OCI-LY3 (cell line): Measurements from ENCODE around the gene RIN3.
A peak's percentile ranks its signal among the peaks of the same experiment; 100 is the strongest.

Source experiments
- H2AFZ ChIP-seq: fragments of 200-600, 300-600 bp; shearing (Covaris generic); 2 replicates; pipeline ENCODE4 v1.6.0; 2014; ENCODE audit warnings: antibody characterized with exemption, low read depth, low read length
- H3K27ac ChIP-seq: fragments of 200-600, 300-600 bp; sonication (generic); 2 replicates; pipeline ENCODE4 v1.5.1; 2014; ENCODE audit warnings: mild to moderate bottlenecking, low read length, moderate library complexity, mixed read lengths
- H3K27me3 ChIP-seq: fragments of 200-600, 300-600 bp; sonication (generic); 2 replicates; pipeline ENCODE4 v1.6.1; 2014; ENCODE audit warnings: low read depth, low read length, mixed read lengths
- H3K36me3 ChIP-seq: fragments of 200-600, 300-600 bp; sonication (generic); replicated peaks from 2 replicates; pipeline ENCODE3; 2014; ENCODE audit warnings: low read depth, low read length, mixed read lengths
- H3K4me1 ChIP-seq: fragments of 300-600, 200-600 bp; sonication (generic); 2 replicates; pipeline ENCODE4 v1.6.1; 2014; ENCODE audit warnings: low read length, mixed read lengths
- H3K4me2 ChIP-seq: fragments of 200-600, 300-600 bp; sonication (generic); 2 replicates; pipeline ENCODE4 v1.6.1; 2014; ENCODE audit warnings: low read length, mixed read lengths
- H3K4me3 ChIP-seq: fragments of 300-600, 200-600 bp; sonication (generic); 2 replicates; pipeline ENCODE4 v1.5.1; 2014; ENCODE audit warnings: antibody characterized with exemption, mild to moderate bottlenecking, low read length, moderate library complexity
- H3K79me2 ChIP-seq: fragments of 300-600, 200-600 bp; shearing (Covaris generic); 2 replicates; pipeline ENCODE4 v1.6.1; 2014; ENCODE audit warnings: mild to moderate bottlenecking, low read length, mixed read lengths
- H3K9ac ChIP-seq: fragments of 300-600, 200-600 bp; shearing (Covaris generic); 2 replicates; pipeline ENCODE4 v1.6.0; 2014; ENCODE audit warnings: mild to moderate bottlenecking, low read length, moderate library complexity
- H3K9me3 ChIP-seq: fragments of 200-600, 300-600 bp; shearing (Covaris generic); 2 replicates; pipeline ENCODE4 v1.6.1; 2014; ENCODE audit warnings: low read length, mixed read lengths; ENCODE audit not compliant: insufficient read depth
- H4K20me1 ChIP-seq: fragments of 200-600, 300-600 bp; sonication (generic); 2 replicates; pipeline ENCODE4 v1.6.1; 2016; ENCODE audit warnings: low read length, mixed read lengths; ENCODE audit not compliant: insufficient read depth
- CTCF ChIP-seq: fragments of 200-600, 300-600 bp; sonication (generic); IDR thresholded peaks from 2 replicates; pipeline ENCODE4 v1.5.1; 2014; ENCODE audit warnings: antibody characterized with exemption, low read length, low read depth
- EZH2phosphoT487 ChIP-seq: fragments of 200-600 bp; shearing (Covaris generic); IDR thresholded peaks from 2 replicates; pipeline ENCODE4 v1.6.1; 2018; ENCODE audit warnings: antibody characterized with exemption, mixed run types, low read depth

RIN3 gene

GRCh38 chr14:92610849-92611271 is 97.3 kb downstream of the RIN3 start:
- Histone ChIP-seq H3K27me3 (no peaks in the 10 kb centered on the region), H3K9ac (no peak overlapping the region), H3K4me1 (peaks cover 29% of the 10 kb centered on the region), H3K36me3 (no peaks in the 10 kb centered on the region), H3K4me2 (no peak overlapping the region), H3K79me2 (no peaks in the 10 kb centered on the region), H3K4me3 (no peak overlapping the region), H2AFZ (no peak overlapping the region), H4K20me1 (no peaks in the 10 kb centered on the region), H3K27ac (no peak overlapping the region), H3K9me3 (peaks cover 6% of the 10 kb centered on the region)
- TF ChIP-seq EZH2phosphoT487 (no peak), CTCF (no peak)

- H3K27me3 ChIP-seq: no peaks in the 10 kb centered on the region
- no peaks in the 10 kb centered on the region for H3K36me3 ChIP-seq
- H3K4me2 ChIP-seq: no peak overlapping the region
- no peaks in the 10 kb centered on the region for H3K79me2 ChIP-seq
- H3K9ac ChIP-seq: no peak overlapping the region
- no peaks in the 10 kb centered on the region for H4K20me1 ChIP-seq
- H3K4me1 ChIP-seq: peaks cover 32% of the 10 kb centered on the region
- no peaks in the 10 kb centered on the region for H3K9me3 ChIP-seq
- TF ChIP-seq CTCF: peak; percentile 97
- no peak for TF ChIP-seq EZH2phosphoT487
- H3K4me3 ChIP-seq: no peak overlapping the region
- no peak overlapping the region for H2AFZ ChIP-seq
- H3K27ac ChIP-seq: no peak overlapping the region
Measured at GRCh38 chr14:92613008-92613658, 99.6 kb downstream of the RIN3 start.

GRCh38 chr14:92613681-92614260 is 100.2 kb downstream of the RIN3 start:
- Histone ChIP-seq H3K27me3 (no peaks in the 10 kb centered on the region), H4K20me1 (no peaks in the 10 kb centered on the region), H3K4me1 (peaks cover 32% of the 10 kb centered on the region), H3K9ac (no peak overlapping the region), H3K4me3 (no peak overlapping the region), H3K36me3 (no peaks in the 10 kb centered on the region), H3K27ac (no peak overlapping the region), H3K79me2 (no peaks in the 10 kb centered on the region), H2AFZ (no peak overlapping the region), H3K9me3 (no peaks in the 10 kb centered on the region), H3K4me2 (no peak overlapping the region)
- TF ChIP-seq CTCF: no peak
- TF ChIP-seq EZH2phosphoT487: no peak

- Histone ChIP-seq H3K9ac (no peak overlapping the region), H3K27me3 (no peaks in the 10 kb centered on the region), H3K4me3 (no peak overlapping the region), H3K9me3 (no peaks in the 10 kb centered on the region), H3K79me2 (no peaks in the 10 kb centered on the region), H3K4me2 (peak overlapping the region; percentile 33; the same call in 1 of the 2 replicates), H2AFZ (no peak overlapping the region), H3K36me3 (no peaks in the 10 kb centered on the region), H3K27ac (no peak overlapping the region), H4K20me1 (no peaks in the 10 kb centered on the region), H3K4me1 (peaks cover 23% of the 10 kb centered on the region)
- TF ChIP-seq CTCF: no peak
- no peak for TF ChIP-seq EZH2phosphoT487
Measured at GRCh38 chr14:92615451-92615850, 101.9 kb downstream of the RIN3 start.
